ENCODE measurements around the gene STK26. TPM values are rescaled to one million over a fixed set of nuclear protein-coding genes. Genes with fewer than 3 reads are reported as not detected.
"Not testable (repeated sequence)": the region's sequence is repeated elsewhere in the genome, so short reads cannot be mapped to it uniquely, and the experiment has no call there.

Gene STK26
- total and polyA plus RNA-seq, 2 donors (not counting 1 experiment from before 2014, with no cell fraction given) = 12.4 to 32.1 TPM

- H3K4me2 ChIP-seq (replicated peaks; ENCODE audit: low read depth, low read length, poor library complexity, severe bottlenecking) = no peak overlapping the region
- intact Hi-C loops (cut with micrococcal nuclease) = no loop called here
- Mint-ChIP-seq H3K27ac (no peak overlapping the region), H3K4me3 (no peak overlapping the region), H3K4me1 (peaks cover 15% of the 10 kb centered on the region), H3K27me3 (no peaks in the 10 kb centered on the region), H3K9me3 (ENCODE audit: insufficient read depth) (no peaks in the 10 kb centered on the region)
- WGBS (ENCODE audit: insufficient coverage) = no CpG with 5 or more reads among the region's 2 CpGs
- peaks cover 6% of the 10 kb centered on the region for H4K20me1 ChIP-seq (ENCODE audit: control insufficient read depth, insufficient read depth, low read length, poor library complexity, severe bottlenecking)
- no peak overlapping the region for H3K27ac ChIP-seq (ENCODE audit: low read length in 2 of 2)
- DNase-seq = no peak
- TF ChIP-seq EZH2 (IDR thresholded peaks at IDR 0.05; ENCODE audit: borderline replicate concordance, insufficient read depth, low read depth, low read length, poor library complexity, severe bottlenecking) (no peak), CTCF (IDR thresholded peaks at IDR 0.05) (no peak)
- ATAC-seq (ENCODE audit: low read depth) = no peak
- H3K9ac ChIP-seq (ENCODE audit: low read length) = no peak overlapping the region
- peaks cover 20% of the 10 kb centered on the region for H3K79me2 ChIP-seq (ENCODE audit: control insufficient read depth, insufficient read depth, low read length)
- peaks cover 0 to 5% of the 10 kb centered on the region in 2 donors for H3K4me1 ChIP-seq (ENCODE audit: control insufficient read depth in 2 of 2, insufficient read depth in 2 of 2, low read length in 2 of 2)
- H3K9me3 ChIP-seq (ENCODE audit: control extremely low read depth in 1 of 3, control insufficient read depth in 2 of 3, insufficient read depth in 1 of 3, low read length in 2 of 3) = no peaks in the 10 kb centered on the region
- ChIA-PET POLR2A (no interaction called here), CTCF (no interaction called here)
- no peak overlapping the region for H2AFZ ChIP-seq (ENCODE audit: insufficient read depth, low read depth, low read length, poor library complexity, severe bottlenecking)
- H3K27me3 ChIP-seq (replicated peaks in 1 of 4; ENCODE audit: control extremely low read depth in 1 of 4, control insufficient read depth in 3 of 4, insufficient read depth in 4 of 4, low read length in 3 of 4) = no peaks in the 10 kb centered on the region
- H3K36me3 ChIP-seq (replicated peaks in 1 of 2; ENCODE audit: control extremely low read depth in 1 of 2, control insufficient read depth in 1 of 2, extremely low read depth in 1 of 2, insufficient read depth in 2 of 2, low read length in 1 of 2) = no peaks in the 10 kb centered on the region
- no peak overlapping the region for H3K4me3 ChIP-seq (ENCODE audit: control extremely low read depth in 1 of 5, extremely low read depth in 1 of 5, insufficient read depth in 1 of 5, low read depth in 2 of 5, low read length in 4 of 5)
Observed at GRCh38 chrX:132046533-132046932, 23.4 kb downstream of the STK26 start.

- intact Hi-C loops (cut with micrococcal nuclease); H3K27ac ChIP-seq (ENCODE audit: low read length in 2 of 2); H3K79me2 ChIP-seq (ENCODE audit: control insufficient read depth, insufficient read depth, low read length); H3K36me3 ChIP-seq (replicated peaks in 1 of 2; ENCODE audit: control extremely low read depth in 1 of 2, control insufficient read depth in 1 of 2, extremely low read depth in 1 of 2, insufficient read depth in 2 of 2, low read length in 1 of 2); H3K27ac Mint-ChIP-seq; H3K9me3 Mint-ChIP-seq (ENCODE audit: insufficient read depth); H3K9me3 ChIP-seq (ENCODE audit: control extremely low read depth in 1 of 3, control insufficient read depth in 2 of 3, insufficient read depth in 1 of 3, low read length in 2 of 3); H3K4me3 Mint-ChIP-seq; H3K4me2 ChIP-seq (replicated peaks; ENCODE audit: low read depth, low read length, poor library complexity, severe bottlenecking); H3K27me3 Mint-ChIP-seq; H2AFZ ChIP-seq (ENCODE audit: insufficient read depth, low read depth, low read length, poor library complexity, severe bottlenecking); CTCF ChIA-PET; ATAC-seq (ENCODE audit: low read depth); H3K4me1 ChIP-seq (ENCODE audit: control insufficient read depth in 2 of 2, insufficient read depth in 2 of 2, low read length in 2 of 2); H4K20me1 ChIP-seq (ENCODE audit: control insufficient read depth, insufficient read depth, low read length, poor library complexity, severe bottlenecking); DNase-seq; POLR2A ChIA-PET; H3K9ac ChIP-seq (ENCODE audit: low read length); H3K27me3 ChIP-seq (replicated peaks in 1 of 4; ENCODE audit: control extremely low read depth in 1 of 4, control insufficient read depth in 3 of 4, insufficient read depth in 4 of 4, low read length in 3 of 4); H3K4me3 ChIP-seq (ENCODE audit: control extremely low read depth in 1 of 5, extremely low read depth in 1 of 5, insufficient read depth in 1 of 5, low read depth in 2 of 5, low read length in 4 of 5): not testable (repeated sequence)
- H3K4me1 Mint-ChIP-seq = peaks cover 13% of the 10 kb centered on the region
Observed at GRCh38 chrX:132051778-132052177, 28.7 kb downstream of the STK26 start.
